H9 (cell line): Measurements from ENCODE around the gene UNC5B. TPM values are rescaled to one million over a fixed set of nuclear protein-coding genes. Genes with fewer than 3 reads are reported as not detected.

Source experiments
- DNase-seq: peaks from one replicate; pipeline ENCODE4 v3.0.0-alpha.2; 2017
- H2AFZ ChIP-seq: one replicate; pipeline ENCODE4 v1.6.1; 2013; ENCODE audit warnings: mild to moderate bottlenecking, low read length, control low read depth, moderate library complexity
- H2AK5ac ChIP-seq: 2 replicates; pipeline ENCODE4 v1.6.1; 2013; ENCODE audit warnings: low read length, control low read depth, mixed read lengths; ENCODE audit not compliant: insufficient read length
- H2BK120ac ChIP-seq: one replicate; pipeline ENCODE4 v1.6.1; 2013; ENCODE audit warnings: low read depth, mild to moderate bottlenecking, low read length, control low read depth, inconsistent platforms; ENCODE audit not compliant: poor library complexity, severe bottlenecking
- H2BK12ac ChIP-seq: 2 replicates; pipeline ENCODE4 v1.6.1; 2013; ENCODE audit warnings: low read length, control low read depth, mixed read lengths, low read depth; ENCODE audit not compliant: insufficient read length
- H2BK15ac ChIP-seq: 2 replicates; pipeline ENCODE4 v1.6.1; 2013; ENCODE audit warnings: low read depth, low read length, control low read depth
- H2BK20ac ChIP-seq: one replicate; pipeline ENCODE4 v1.6.1; 2013; ENCODE audit warnings: low read depth, mild to moderate bottlenecking, low read length, control low read depth, inconsistent platforms; ENCODE audit not compliant: poor library complexity, severe bottlenecking
- H2BK5ac ChIP-seq: 2 replicates; pipeline ENCODE4 v1.6.1; 2013; ENCODE audit warnings: low read length, control low read depth, mixed read lengths; ENCODE audit not compliant: insufficient read length
- H3K14ac ChIP-seq: 2 replicates; pipeline ENCODE4 v1.6.1; 2013; ENCODE audit warnings: low read length, control low read depth; ENCODE audit not compliant: insufficient read depth
- H3K18ac ChIP-seq: 2 replicates; pipeline ENCODE4 v1.6.1; 2013; ENCODE audit warnings: low read depth, mild to moderate bottlenecking, mixed read lengths, low read length, control low read depth; ENCODE audit not compliant: insufficient read length
- H3K23ac ChIP-seq: 2 replicates; pipeline ENCODE4 v1.6.1; 2013; ENCODE audit warnings: low read length, control low read depth, mixed read lengths, low read depth; ENCODE audit not compliant: insufficient read length
- H3K23me2 ChIP-seq: 2 replicates; pipeline ENCODE4 v1.6.1; 2013; ENCODE audit warnings: low read depth, mild to moderate bottlenecking, mixed read lengths, low read length, control low read depth; ENCODE audit not compliant: insufficient read length, poor library complexity, severe bottlenecking
- H3K27ac ChIP-seq: 2 replicates; pipeline ENCODE4 v1.5.1; 2013; ENCODE audit warnings: low read length, control low read depth, mixed read lengths, low read depth; ENCODE audit not compliant: insufficient read length
- H3K27me3 ChIP-seq: 2 replicates; pipeline ENCODE4 v1.6.1; 2013; ENCODE audit warnings: low read length, control low read depth, inconsistent platforms; ENCODE audit not compliant: insufficient read depth
- H3K4ac ChIP-seq: 2 replicates; pipeline ENCODE4 v1.6.1; 2013; ENCODE audit warnings: low read depth, mild to moderate bottlenecking, control low read depth, inconsistent platforms, low read length, moderate library complexity
- H3K4me1 ChIP-seq: 2 replicates; pipeline ENCODE4 v1.6.1; 2013; ENCODE audit warnings: low read length, control low read depth, inconsistent platforms; ENCODE audit not compliant: insufficient read depth
- H3K4me2 ChIP-seq: 2 replicates; pipeline ENCODE4 v1.6.1; 2013; ENCODE audit warnings: low read length, control low read depth, mixed read lengths; ENCODE audit not compliant: insufficient read length, insufficient read depth
- H3K56ac ChIP-seq: 2 replicates; pipeline ENCODE4 v1.6.1; 2013; ENCODE audit warnings: low read depth, mild to moderate bottlenecking, mixed read lengths, low read length, control low read depth; ENCODE audit not compliant: insufficient read length
- H3K79me1 ChIP-seq: 2 replicates; pipeline ENCODE4 v1.6.1; 2013; ENCODE audit warnings: low read depth, mild to moderate bottlenecking, moderate library complexity, low read length, control low read depth, inconsistent platforms; ENCODE audit not compliant: insufficient read depth, poor library complexity, severe bottlenecking
- H3K79me2 ChIP-seq: 2 replicates; pipeline ENCODE4 v1.6.1; 2013; ENCODE audit warnings: low read length, control low read depth, inconsistent platforms; ENCODE audit not compliant: insufficient read depth
- H3K9ac ChIP-seq: 2 replicates; pipeline ENCODE4 v1.6.1; 2013; ENCODE audit warnings: low read length, control low read depth, mixed read lengths; ENCODE audit not compliant: insufficient read length; ENCODE audit errors: extremely low read depth
- H3K9me3 ChIP-seq: one replicate; pipeline ENCODE4 v1.6.1; 2013; ENCODE audit warnings: low read depth, low read length, inconsistent platforms; ENCODE audit not compliant: control insufficient read depth
- H3T11ph ChIP-seq: one replicate; pipeline ENCODE4 v1.6.1; 2013; ENCODE audit warnings: mild to moderate bottlenecking, low read length, control low read depth, inconsistent platforms
- H4K20me1 ChIP-seq: one replicate; pipeline ENCODE4 v1.6.1; 2013; ENCODE audit not compliant: control insufficient read depth, insufficient read length, insufficient read depth
- H4K5ac ChIP-seq: 2 replicates; pipeline ENCODE4 v1.6.1; 2013; ENCODE audit warnings: low read depth, mild to moderate bottlenecking, mixed read lengths, low read length, control low read depth; ENCODE audit not compliant: insufficient read length
- H4K8ac ChIP-seq: replicated peaks from 2 replicates; pipeline ENCODE4 v1.6.1; 2013; ENCODE audit warnings: low read length, control low read depth, mixed read lengths, low read depth; ENCODE audit not compliant: insufficient read length
- H4K91ac ChIP-seq: 2 replicates; pipeline ENCODE4 v1.6.1; 2013; ENCODE audit warnings: low read depth, mild to moderate bottlenecking, moderate library complexity, mixed read lengths, low read length, control low read depth; ENCODE audit not compliant: insufficient read length
- H3K27ac Mint-ChIP-seq, 3 experiments: 2 replicates in 2 of 3; 3 replicates in 1 of 3; pipeline ENCODE4 v1.8.0; 2020 to 2021; ENCODE audit warnings: mixed read lengths in 3 of 3, mild to moderate bottlenecking in 1 of 3, moderate library complexity in 1 of 3
- H3K27me3 Mint-ChIP-seq: 2 replicates; pipeline ENCODE4 v1.8.0; 2021; ENCODE audit warnings: low read depth, mild to moderate bottlenecking, moderate library complexity, mixed read lengths
- H3K36me3 Mint-ChIP-seq, 3 experiments: 2 replicates in 2 of 3; 3 replicates in 1 of 3; pipeline ENCODE4 v1.8.0; 2020 to 2021; ENCODE audit warnings: low read depth in 3 of 3, mixed read lengths in 3 of 3; ENCODE audit not compliant: insufficient read depth in 1 of 3
- H3K4me1 Mint-ChIP-seq, 2 experiments: 2 replicates each; pipeline ENCODE4 v1.8.0; 2020; ENCODE audit warnings: mixed read lengths in 2 of 2
- H3K4me3 Mint-ChIP-seq, 2 experiments: 2 replicates in 1 of 2; 3 replicates in 1 of 2; pipeline ENCODE4 v1.8.0; 2020 to 2021; ENCODE audit warnings: mild to moderate bottlenecking in 2 of 2, mixed read lengths in 2 of 2, moderate library complexity in 1 of 2
- H3K9me3 Mint-ChIP-seq, 2 experiments: 2 replicates in 1 of 2; 3 replicates in 1 of 2; pipeline ENCODE4 v1.8.0; 2020; ENCODE audit warnings: mild to moderate bottlenecking in 2 of 2, mixed read lengths in 2 of 2, moderate library complexity in 1 of 2
- CTCF ChIP-seq: fragments of 200-600 bp; sonication (generic); conservative IDR thresholded peaks from 3 replicates; pipeline ENCODE4 v1.8.0; 2021; ENCODE audit warnings: antibody characterized with exemption, mild to moderate bottlenecking
- WGBS: extraction: QIAGEN DNeasy Blood & Tissue Kit; methylation state at CpG from one replicate; pipeline ENCODE4 v1.1.7; 2013; ENCODE audit warnings: missing lambda C conversion rate, low lambda C conversion rate, mixed read lengths; ENCODE audit not compliant: insufficient read length; ENCODE audit errors: extremely low coverage; 5-methylcytosine and 5-hydroxymethylcytosine counted together
- total RNA-seq: library from RNA; stranded (reverse); gene quantifications from 2 replicates; pipeline ENCODE4 v1.2.1, GENCODE V29; 2021

The UNC5B gene
- total RNA-seq, 1 experiment from 2014 or later: 28.4 TPM

- Histone ChIP-seq H3K4me1 (no peaks in the 10 kb centered on the region), H2AK5ac (no peak overlapping the region), H2BK15ac (no peak overlapping the region), H2BK5ac (no peak overlapping the region), H3K23me2 (no peaks in the 10 kb centered on the region), H3T11ph (no peak overlapping the region), H4K5ac (no peak overlapping the region), H3K23ac (no peak overlapping the region), H3K4ac (no peak overlapping the region), H3K27ac (no peak overlapping the region), H3K56ac (no peak overlapping the region), H3K18ac (no peak overlapping the region), H4K91ac (no peak overlapping the region), H3K9ac (no peak overlapping the region), H2BK12ac (no peak overlapping the region), H2AFZ (no peak overlapping the region), H3K9me3 (no peaks in the 10 kb centered on the region), H2BK20ac (no peak overlapping the region), H3K27me3 (no peaks in the 10 kb centered on the region), H4K20me1 (no peaks in the 10 kb centered on the region), H3K4me2 (no peak overlapping the region), H4K8ac (no peak overlapping the region), H3K79me2 (no peaks in the 10 kb centered on the region), H2BK120ac (no peak overlapping the region), H3K79me1 (no peaks in the 10 kb centered on the region), H3K14ac (no peak overlapping the region)
- TF ChIP-seq CTCF: no peak
- Mint-ChIP-seq H3K27me3 (no peaks in the 10 kb centered on the region; the same call in 1 of the 2 replicates), H3K27ac (no peak overlapping the region), H3K4me1 (peaks cover 5 to 9% of the 10 kb centered on the region in 2 experiments), H3K36me3 (peaks cover 0 to 2% (median 0%) of the 10 kb centered on the region in 3 experiments; a peak in 2 of 7 replicates), H3K4me3 (no peak overlapping the region), H3K9me3 (no peaks in the 10 kb centered on the region)
- DNase-seq: no peak
- no CpG with 5 or more reads among the region's 6 CpGs for WGBS
Observed at GRCh38 chr10:71304914-71305313, 92.5 kb downstream of the UNC5B start.
